Sigmoid colon (tissue), 7 donors: ENCODE results near the gene GPHN. TPM values are rescaled to one million over a fixed set of nuclear protein-coding genes. Genes with fewer than 3 reads are reported as not detected.

Experiments used
- DNase-seq: peaks from one replicate; pipeline ENCODE4 v3.0.0-alpha.2; 2019
- H3K27ac ChIP-seq, 4 donors: fragments of 200-600 bp; sonication (generic); one replicate each; pipeline ENCODE4 v1.5.1; 2016 to 2019; ENCODE audit warnings: mild to moderate bottlenecking in 1 of 4
- H3K27me3 ChIP-seq, 3 donors: fragments of 200-600 bp; sonication (generic); one replicate each; pipeline ENCODE4 v1.5.1; 2019; ENCODE audit warnings: mild to moderate bottlenecking in 1 of 3
- H3K36me3 ChIP-seq, 4 donors: fragments of 200-600 bp; sonication (generic); one replicate each; pipeline ENCODE4 v1.5.1; 2016 to 2019
- H3K4me1 ChIP-seq, 4 donors: fragments of 200-600 bp; sonication (generic); one replicate each; pipeline ENCODE4 v1.5.1; 2017 to 2019
- H3K4me3 ChIP-seq, 4 donors: fragments of 200-600 bp; sonication (generic); one replicate each; pipeline ENCODE4 v1.5.1; 2017 to 2019; ENCODE audit warnings: mild to moderate bottlenecking in 2 of 4, moderate library complexity in 1 of 4
- H3K9me3 ChIP-seq, 4 donors: fragments of 200-600 bp in 3 of 4; sonication (generic) in 3 of 4; one replicate each; pipeline versions ENCODE4 v1.5.1 to v1.6.1; 2013 to 2019
- EP300 ChIP-seq, 4 donors: sonication (generic); formaldehyde crosslinking; IDR thresholded peaks; one replicate each; pipeline ENCODE4 v1.6.1; 2017; ENCODE audit warnings: antibody characterized with exemption in 4 of 4
- POLR2A ChIP-seq, 2 donors: fragments of 450-650 bp; IDR thresholded peaks; one replicate each; pipeline ENCODE4 v1.6.1; 2016; ENCODE audit warnings: antibody characterized with exemption in 2 of 2, mild to moderate bottlenecking in 2 of 2, moderate library complexity in 2 of 2
- POLR2AphosphoS5 ChIP-seq, 4 donors: sonication (generic); formaldehyde crosslinking; IDR thresholded peaks; one replicate each; pipeline ENCODE4 v1.6.1; 2017; ENCODE audit warnings: antibody characterized with exemption in 4 of 4
- WGBS, 2 donors: extraction: QIAGEN DNeasy Blood & Tissue Kit; methylation state at CpG; one replicate each; pipeline ENCODE4 v1.1.7; 2013; 5-methylcytosine and 5-hydroxymethylcytosine counted together
- intact Hi-C: fragments of 100-400 bp; cut with DNase I; formaldehyde crosslinking; loops from one replicate; pipeline ENCODE4 v1.15.1; 2023
- polyA plus RNA-seq, 3 donors: library from polyadenylated mRNA; stranded (reverse); fragments of 200-250 nt; gene quantifications; one replicate each; pipeline ENCODE4 v1.2.3, GENCODE V29; 2013
- total RNA-seq, 4 donors: library from RNA; depleted of rRNA; stranded (reverse); fragments of >200 nt; gene quantifications; one replicate each; pipeline ENCODE4 v1.1.0, GENCODE V29; 2016
- TF ChIP-seq, protein P1 (sequence below), 4 experiments: fragments of 450-650 bp in 3 of 4; fragments of 200-600 bp in 1 of 4; IDR thresholded peaks; one replicate each; pipeline ENCODE4 v1.5.1; 2016 to 2019; ENCODE audit warnings: antibody characterized with exemption in 4 of 4, mild to moderate bottlenecking in 3 of 4, moderate library complexity in 2 of 4
- donor health status: healthy with polysubstance abuse.
- donor health status: Bipolar disorder and iron deficiency.
- donor health status: healthy.

Gene GPHN
- total and polyA plus RNA-seq, 7 donors, result 5.4 to 20.3 (median 14.1) TPM

DNA sequence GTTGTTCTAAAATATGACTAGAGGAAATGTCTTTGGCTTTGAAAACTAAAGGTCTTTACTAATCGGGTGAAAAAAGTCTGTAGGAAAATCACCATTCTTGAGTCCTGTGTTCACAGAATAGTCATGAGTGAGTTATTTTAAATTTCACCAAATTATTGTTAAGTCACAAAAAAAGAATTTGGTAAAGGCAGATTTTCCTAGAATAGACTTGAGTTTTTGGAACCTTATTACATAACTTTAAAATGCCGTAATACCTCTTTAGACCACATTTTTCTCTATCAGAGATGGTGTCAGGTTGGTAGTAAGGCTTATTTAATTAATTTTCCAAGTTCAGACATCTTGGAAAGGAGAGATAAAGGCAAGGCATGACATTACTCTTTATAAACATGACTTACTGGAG lies 496.6 kb downstream of the GPHN start:
- WGBS, 2 donors, result 73 to 98% methylated on average over 2 of the region's 2 CpGs
- no peaks in the 10 kb centered on the region for H3K4me1 ChIP-seq
- H3K27me3 ChIP-seq, result no peaks in the 10 kb centered on the region
- H3K27ac ChIP-seq, result no peak overlapping the region
- intact Hi-C loops, result no loop called here
- H3K4me3 ChIP-seq, result no peak overlapping the region
- H3K9me3 ChIP-seq, result no peaks in the 10 kb centered on the region
- DNase-seq, result no peak
- TF ChIP-seq, protein P1, sequence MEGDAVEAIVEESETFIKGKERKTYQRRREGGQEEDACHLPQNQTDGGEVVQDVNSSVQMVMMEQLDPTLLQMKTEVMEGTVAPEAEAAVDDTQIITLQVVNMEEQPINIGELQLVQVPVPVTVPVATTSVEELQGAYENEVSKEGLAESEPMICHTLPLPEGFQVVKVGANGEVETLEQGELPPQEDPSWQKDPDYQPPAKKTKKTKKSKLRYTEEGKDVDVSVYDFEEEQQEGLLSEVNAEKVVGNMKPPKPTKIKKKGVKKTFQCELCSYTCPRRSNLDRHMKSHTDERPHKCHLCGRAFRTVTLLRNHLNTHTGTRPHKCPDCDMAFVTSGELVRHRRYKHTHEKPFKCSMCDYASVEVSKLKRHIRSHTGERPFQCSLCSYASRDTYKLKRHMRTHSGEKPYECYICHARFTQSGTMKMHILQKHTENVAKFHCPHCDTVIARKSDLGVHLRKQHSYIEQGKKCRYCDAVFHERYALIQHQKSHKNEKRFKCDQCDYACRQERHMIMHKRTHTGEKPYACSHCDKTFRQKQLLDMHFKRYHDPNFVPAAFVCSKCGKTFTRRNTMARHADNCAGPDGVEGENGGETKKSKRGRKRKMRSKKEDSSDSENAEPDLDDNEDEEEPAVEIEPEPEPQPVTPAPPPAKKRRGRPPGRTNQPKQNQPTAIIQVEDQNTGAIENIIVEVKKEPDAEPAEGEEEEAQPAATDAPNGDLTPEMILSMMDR (IDR thresholded peaks at IDR 0.05), result no peak
- TF ChIP-seq EP300 (IDR thresholded peaks at IDR 0.05), result no peak
- no peak for TF ChIP-seq POLR2AphosphoS5 (IDR thresholded peaks at IDR 0.05)
- TF ChIP-seq POLR2A (IDR thresholded peaks at IDR 0.05), result no peak
- H3K36me3 ChIP-seq, result no peaks in the 10 kb centered on the region

DNA sequence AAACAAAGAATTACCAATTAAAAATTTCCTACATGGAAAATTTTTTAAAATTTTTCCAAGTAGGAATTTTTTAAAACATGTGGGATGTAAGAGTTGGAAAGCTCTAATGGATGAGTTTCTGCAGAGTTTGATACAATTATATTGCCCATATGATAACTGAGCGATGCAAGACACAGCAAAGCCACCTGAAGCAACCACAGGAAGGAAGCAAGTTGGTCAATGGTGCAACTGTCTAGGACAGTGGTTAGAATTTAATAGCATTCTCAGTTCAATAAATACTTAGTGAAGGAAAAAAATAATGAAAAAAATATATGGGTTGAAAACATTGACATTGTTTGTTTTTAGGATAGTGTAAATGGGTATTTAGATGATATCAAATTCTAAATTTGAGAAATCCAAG lies 502.7 kb downstream of the GPHN start:
- Histone ChIP-seq H3K4me1 (no peaks in the 10 kb centered on the region), H3K36me3 (no peaks in the 10 kb centered on the region), H3K4me3 (no peak overlapping the region), H3K27ac (no peak overlapping the region), H3K27me3 (no peaks in the 10 kb centered on the region), H3K9me3 (no peaks in the 10 kb centered on the region)
- TF ChIP-seq, protein P1 (IDR thresholded peaks at IDR 0.05), result no peak
- TF ChIP-seq POLR2A (IDR thresholded peaks at IDR 0.05) (no peak), POLR2AphosphoS5 (IDR thresholded peaks at IDR 0.05) (no peak), EP300 (IDR thresholded peaks at IDR 0.05) (no peak)
- intact Hi-C loops, result no loop called here
- DNase-seq, result no peak
- WGBS, 2 donors, result 63 to 94% methylated on average over 1 of the region's 1 CpG

DNA sequence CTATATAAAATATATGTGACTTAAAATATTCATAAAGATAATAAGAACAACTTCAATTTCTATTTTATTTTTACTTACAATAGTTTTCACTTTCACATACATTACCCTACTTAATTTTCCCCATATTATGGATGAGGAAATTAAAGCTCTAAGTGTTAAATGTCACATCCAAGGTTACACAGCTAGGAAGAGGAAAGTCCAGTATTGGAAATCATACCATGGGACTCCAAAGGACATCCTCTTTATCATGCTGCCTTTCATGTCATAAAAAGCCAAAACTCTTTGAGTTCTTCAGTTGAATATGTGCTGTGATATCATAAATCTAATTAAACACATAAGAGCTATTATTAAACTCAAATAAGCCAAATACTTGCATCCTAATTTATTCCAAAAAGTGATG lies 508.9 kb downstream of the GPHN start:
- TF ChIP-seq POLR2A (IDR thresholded peaks at IDR 0.05) (no peak), EP300 (IDR thresholded peaks at IDR 0.05) (no peak), POLR2AphosphoS5 (IDR thresholded peaks at IDR 0.05) (no peak)
- TF ChIP-seq, protein P1 (IDR thresholded peaks at IDR 0.05), result no peak
- Histone ChIP-seq H3K27me3 (no peaks in the 10 kb centered on the region), H3K36me3 (no peaks in the 10 kb centered on the region), H3K4me3 (no peak overlapping the region), H3K27ac (no peak overlapping the region), H3K9me3 (no peaks in the 10 kb centered on the region), H3K4me1 (no peaks in the 10 kb centered on the region)
- DNase-seq, result no peak
- intact Hi-C loops, result no loop called here

DNA sequence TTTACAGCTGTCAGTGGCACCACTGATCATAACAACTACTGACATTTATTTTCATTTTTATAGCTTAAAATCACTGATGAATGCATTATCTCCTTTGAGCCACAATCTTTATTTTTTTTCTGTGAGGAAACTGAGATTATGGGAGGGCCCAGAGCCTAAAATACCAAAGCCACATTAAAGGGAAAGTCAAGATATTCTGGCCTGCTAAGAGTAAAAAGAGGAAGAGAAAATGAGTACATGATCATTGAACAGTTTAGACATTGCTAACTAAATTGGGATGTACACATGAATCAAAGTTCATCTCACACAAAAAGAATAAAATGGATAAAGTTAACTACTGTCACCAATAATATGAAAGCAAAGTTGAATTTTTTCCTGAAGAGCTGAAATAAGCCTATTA lies 510.8 kb downstream of the GPHN start:
- Histone ChIP-seq H3K27me3 (no peaks in the 10 kb centered on the region), H3K4me3 (no peak overlapping the region), H3K4me1 (no peaks in the 10 kb centered on the region), H3K9me3 (no peaks in the 10 kb centered on the region), H3K27ac (no peak overlapping the region), H3K36me3 (peaks cover 0 to 5% (median 0%) of the 10 kb centered on the region in 4 donors)
- TF ChIP-seq, protein P1 (IDR thresholded peaks at IDR 0.05), result no peak
- TF ChIP-seq POLR2AphosphoS5 (IDR thresholded peaks at IDR 0.05), result no peak
- no peak for TF ChIP-seq POLR2A (IDR thresholded peaks at IDR 0.05)
- no peak for TF ChIP-seq EP300 (IDR thresholded peaks at IDR 0.05)
- no peak for DNase-seq
- intact Hi-C loops, result no loop called here

DNA sequence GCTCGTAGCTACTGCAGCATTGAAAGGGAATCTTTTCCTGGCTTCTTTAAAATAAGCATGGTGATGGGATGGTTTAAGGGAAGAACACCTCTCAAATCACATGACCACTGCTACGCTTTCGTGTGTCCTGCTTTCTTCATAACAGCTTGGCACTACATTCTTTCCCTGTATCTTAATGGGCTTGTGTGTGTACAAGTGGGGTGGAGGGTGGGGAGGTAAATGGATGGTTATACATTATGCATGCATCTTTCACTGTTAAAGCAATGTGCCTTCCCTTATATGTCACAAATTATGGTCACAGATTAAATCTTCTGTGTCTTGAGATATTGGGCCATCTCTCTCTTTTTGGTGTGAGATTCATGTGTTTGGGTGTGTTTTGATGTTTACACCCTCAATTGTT lies 511.8 kb downstream of the GPHN start:
- Histone ChIP-seq H3K27ac (no peak overlapping the region), H3K4me1 (no peaks in the 10 kb centered on the region), H3K9me3 (peaks cover 0 to 3% (median 0%) of the 10 kb centered on the region in 4 donors), H3K27me3 (no peaks in the 10 kb centered on the region), H3K4me3 (no peak overlapping the region), H3K36me3 (peaks cover 0 to 12% (median 3%) of the 10 kb centered on the region in 4 donors)
- DNase-seq, result no peak
- 95 to 97% methylated on average over 3 of the region's 3 CpGs for WGBS, 2 donors
- intact Hi-C loops, result no loop called here
- TF ChIP-seq POLR2A (IDR thresholded peaks at IDR 0.05) (no peak), POLR2AphosphoS5 (IDR thresholded peaks at IDR 0.05) (no peak), EP300 (IDR thresholded peaks at IDR 0.05) (no peak)
- TF ChIP-seq, protein P1 (IDR thresholded peaks at IDR 0.05), result no peak
